Naive thymus-derived CD8-positive, alpha-beta T cell (primary cell): Measurements from ENCODE around the gene IL16. TPM values are rescaled to one million over a fixed set of nuclear protein-coding genes. Genes with fewer than 3 reads are reported as not detected.
"Not testable (repeated sequence)": the region's sequence is repeated elsewhere in the genome, so short reads cannot be mapped to it uniquely, and the experiment has no call there.

Experiments
- ATAC-seq, 2 donors: fragments of 150-1000 bp; cut with Tn5 transposase in 1 of 2; sonication (Bioruptor Pico), chemical (Tn5 transposase) in 1 of 2; 1 replicate in 1 of 2; 2 replicates in 1 of 2; pipeline ENCODE4 v1.10.0; 2021; ENCODE audit warnings: mild to moderate bottlenecking in 2 of 2, moderate library complexity in 2 of 2
- POLR2A ChIA-PET: fragments of 350-600 bp; sonication (Branson Sonifier 250); formaldehyde crosslinking; loops from one replicate; lab custom pipeline; 2021; ENCODE audit warnings: antibody characterized with exemption; lab: Charles Lee
- DNase-seq, 10 donors: peaks; one replicate each; pipeline versions ENCODE4 v3.0.0 to v3.0.0-alpha.2; 2020 to 2022
- H3K27ac Mint-ChIP-seq, 10 donors: one replicate each; pipeline ENCODE4 v1.8.0; 2020 to 2022; ENCODE audit warnings: mild to moderate bottlenecking in 10 of 10, mixed read lengths in 10 of 10, moderate library complexity in 4 of 10, inconsistent platforms in 1 of 10
- H3K27me3 Mint-ChIP-seq, 5 donors: one replicate each; pipeline ENCODE4 v1.8.0; 2021 to 2022; ENCODE audit warnings: mixed read lengths in 5 of 5
- H3K36me3 Mint-ChIP-seq, 3 donors: one replicate each; pipeline ENCODE4 v1.8.0; 2020 to 2022; ENCODE audit warnings: mixed read lengths in 3 of 3, mild to moderate bottlenecking in 2 of 3, inconsistent platforms in 1 of 3
- H3K4me1 Mint-ChIP-seq, 4 donors: one replicate each; pipeline ENCODE4 v1.8.0; 2021 to 2022; ENCODE audit warnings: mixed read lengths in 4 of 4
- H3K4me3 Mint-ChIP-seq, 10 donors: one replicate each; pipeline ENCODE4 v1.8.0; 2020 to 2022; ENCODE audit warnings: mild to moderate bottlenecking in 10 of 10, mixed read lengths in 10 of 10, moderate library complexity in 6 of 10, inconsistent platforms in 1 of 10
- H3K9me3 Mint-ChIP-seq, 9 donors: one replicate each; pipeline ENCODE4 v1.8.0; 2020 to 2022; ENCODE audit warnings: mixed read lengths in 9 of 9, mild to moderate bottlenecking in 3 of 9, inconsistent platforms in 1 of 9, moderate library complexity in 1 of 9
- polyA plus RNA-seq, 3 donors: library from polyadenylated mRNA; unstranded; fragments of 300-500 nt; fragmentation: Illumina TruSeq; gene quantifications; one replicate each; pipeline ENCODE4 v1.2.3, GENCODE V29; 2021
- total RNA-seq, 8 experiments: library from RNA in 2 of 8; stranded (reverse) in 2 of 8; gene quantifications; one replicate each; pipeline ENCODE4 v1.2.3 and lab custom pipeline; 2021 to 2026

IL16 gene
- total and polyA plus RNA-seq, 5 experiments from 2014 or later: 193 to 428 (median 395) TPM

DNA sequence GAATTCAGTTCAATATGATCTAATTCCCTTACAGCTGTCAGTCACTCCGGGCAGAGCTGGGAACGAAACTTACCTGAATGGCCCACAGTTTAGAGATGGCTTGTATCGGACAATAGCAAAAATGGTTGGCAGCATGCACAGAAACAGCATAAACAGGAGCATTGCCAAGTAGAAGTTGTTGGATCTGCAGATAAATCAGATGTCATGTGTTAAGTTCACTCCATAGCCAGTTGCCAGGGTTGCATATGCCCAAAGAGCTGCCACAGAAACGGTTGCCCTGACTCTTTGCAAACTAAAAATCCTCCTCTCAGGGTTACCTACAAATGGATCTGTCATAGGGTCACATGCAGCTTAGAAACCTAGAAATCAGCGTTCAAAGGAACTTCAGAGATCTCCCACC lies 142.6 kb downstream of the IL16 start:
- Mint-ChIP-seq H3K36me3 (peaks cover 3 to 4% (median 4%) of the 10 kb centered on the region in 3 donors), H3K9me3 (no peaks in the 10 kb centered on the region), H3K4me1 (peaks cover 0 to 7% (median 4%) of the 10 kb centered on the region in 4 donors), H3K4me3 (no peak overlapping the region), H3K27ac (no peak overlapping the region), H3K27me3 (no peaks in the 10 kb centered on the region)
- POLR2A ChIA-PET: no interaction called here
- ATAC-seq: no peak
- no peak for DNase-seq

DNA sequence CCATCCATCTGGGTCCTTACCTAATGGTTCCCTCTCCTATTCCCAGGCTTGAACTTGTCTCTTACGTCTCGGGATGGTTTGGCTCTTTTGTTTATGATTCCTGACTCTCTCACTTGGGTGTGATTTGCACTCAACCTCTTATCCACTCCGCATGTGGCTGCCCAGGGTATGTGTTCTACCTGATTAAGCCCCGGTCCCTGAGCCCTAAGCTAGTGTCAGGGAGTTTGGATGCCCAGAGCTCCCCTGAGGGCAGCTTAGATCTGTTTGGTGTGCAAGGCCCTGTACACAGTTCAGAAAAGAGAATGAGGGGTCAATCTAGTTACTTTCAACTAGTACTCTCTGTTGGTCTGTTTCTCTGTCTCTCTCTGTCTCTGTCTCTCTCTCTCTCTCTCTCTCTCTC lies 143.2 kb downstream of the IL16 start:
- DNase-seq (no peak), ATAC-seq (no peak)
- no peak overlapping the region for H3K4me3 Mint-ChIP-seq

DNA sequence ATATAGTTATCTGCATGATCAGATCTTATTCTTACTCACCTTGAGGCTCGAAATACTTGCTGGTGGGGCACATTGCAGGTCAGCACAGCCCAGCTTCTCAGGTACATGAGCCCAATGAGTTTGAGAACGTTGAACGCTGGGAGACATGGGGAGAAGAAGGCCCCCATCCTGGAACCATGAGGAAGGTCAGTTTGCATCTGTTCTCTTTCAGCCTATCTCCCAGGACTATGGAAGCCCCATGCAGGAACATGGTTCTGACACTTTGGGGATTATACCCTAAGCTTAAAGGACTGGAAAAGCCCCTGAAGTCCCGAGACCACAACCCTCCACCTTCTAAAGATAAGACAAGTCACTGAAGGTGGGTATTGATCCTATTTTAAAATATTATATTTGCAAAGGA lies 144.7 kb downstream of the IL16 start:
- Mint-ChIP-seq H3K27ac (no peak overlapping the region), H3K36me3 (peaks cover 3 to 6% (median 6%) of the 10 kb centered on the region in 3 donors), H3K4me1 (peaks cover 0 to 6% (median 3%) of the 10 kb centered on the region in 4 donors), H3K4me3 (no peak overlapping the region), H3K27me3 (no peaks in the 10 kb centered on the region), H3K9me3 (no peaks in the 10 kb centered on the region)
- no peak for ATAC-seq
- POLR2A ChIA-PET: no interaction called here
- DNase-seq: no peak

More for the DNA sequence above, 143.2 kb downstream of the IL16 start:
- H3K36me3 Mint-ChIP-seq: peaks cover 3 to 6% (median 6%) of the 10 kb centered on the region in 3 donors
- H3K4me1 Mint-ChIP-seq: peaks cover 0 to 7% (median 4%) of the 10 kb centered on the region in 4 donors
- POLR2A ChIA-PET: no interaction called here
- no peaks in the 10 kb centered on the region for H3K9me3 Mint-ChIP-seq
- no peak overlapping the region for H3K27ac Mint-ChIP-seq
- H3K27me3 Mint-ChIP-seq: no peaks in the 10 kb centered on the region

DNA sequence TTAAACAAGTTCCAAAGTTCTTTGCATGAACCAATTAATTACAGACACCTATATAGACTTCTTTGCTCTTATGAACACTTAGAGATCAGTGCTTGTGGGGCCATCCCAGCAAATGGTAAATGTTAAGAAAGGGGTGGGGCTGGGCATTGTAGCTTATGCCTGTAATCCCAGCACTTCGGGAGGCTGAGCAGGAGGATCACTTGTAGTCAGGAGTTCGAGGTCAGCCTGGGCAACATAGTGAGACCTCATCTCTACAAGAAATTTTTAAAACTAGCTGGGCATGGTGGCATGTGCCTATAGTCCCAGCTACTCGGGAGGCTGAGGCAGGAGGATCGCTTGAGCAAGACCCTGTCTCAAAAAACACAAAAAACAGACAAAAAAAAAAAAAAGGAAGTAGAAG lies 146.7 kb downstream of the IL16 start:
- Mint-ChIP-seq H3K4me3 (no peak overlapping the region), H3K36me3 (peaks cover 3 to 6% (median 6%) of the 10 kb centered on the region in 3 donors), H3K27ac (no peak overlapping the region), H3K9me3 (no peaks in the 10 kb centered on the region), H3K27me3 (no peaks in the 10 kb centered on the region), H3K4me1 (peaks cover 0 to 1% (median 0%) of the 10 kb centered on the region in 4 donors)
- ATAC-seq (no peak), DNase-seq (no peak)
- POLR2A ChIA-PET: interaction anchor here (0.7 kb wide), 1 partner anchor 765 kb away, joined by 3 read pairs; no protein-coding TSS in a partner anchor

DNA sequence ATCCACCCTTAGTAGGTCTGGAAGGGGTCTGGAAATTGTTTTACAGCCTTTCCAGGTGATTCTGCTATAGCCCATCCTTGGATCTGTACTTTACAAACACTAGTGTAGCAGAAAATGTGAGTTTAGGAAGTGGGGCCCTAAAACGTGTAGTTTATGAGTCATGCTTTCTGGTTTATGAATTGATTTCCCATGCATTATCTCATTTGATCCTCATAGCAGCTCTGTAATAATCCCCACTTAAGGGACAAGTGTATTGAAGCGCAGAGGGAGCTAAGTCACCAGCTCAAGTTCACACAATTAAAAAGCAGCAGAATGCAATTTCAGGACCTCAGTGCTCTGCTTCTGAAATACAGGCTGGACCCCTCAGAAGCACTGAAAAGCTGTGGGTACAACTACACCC lies 149.9 kb downstream of the IL16 start:
- H3K4me1 Mint-ChIP-seq: peaks cover 0 to 1% (median 0%) of the 10 kb centered on the region in 4 donors
- POLR2A ChIA-PET: no interaction called here
- DNase-seq: no peak
- ATAC-seq: no peak
- peaks cover 2 to 6% (median 3%) of the 10 kb centered on the region in 3 donors for H3K36me3 Mint-ChIP-seq
- H3K4me3 Mint-ChIP-seq: no peak overlapping the region
- no peaks in the 10 kb centered on the region for H3K27me3 Mint-ChIP-seq
- no peak overlapping the region for H3K27ac Mint-ChIP-seq
- H3K9me3 Mint-ChIP-seq: no peaks in the 10 kb centered on the region

DNA sequence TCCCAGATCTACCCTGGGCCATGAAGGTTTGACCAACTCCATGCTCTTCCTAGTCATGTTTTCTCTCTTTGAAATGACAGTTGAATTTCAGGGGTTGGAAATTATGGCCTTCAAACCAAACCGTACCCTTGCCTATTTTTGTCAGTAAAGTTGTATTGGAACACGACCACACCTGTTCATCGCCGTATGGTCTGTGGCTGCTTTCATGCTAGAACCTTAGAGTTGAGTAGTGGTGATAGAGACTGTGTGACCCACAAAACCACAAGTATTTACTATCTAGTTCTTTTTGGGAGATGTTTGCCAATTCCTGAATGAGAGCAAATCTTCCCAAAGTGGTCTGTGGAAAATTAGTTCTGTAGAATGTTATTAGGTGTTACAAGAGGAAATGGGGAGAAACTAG lies 151.2 kb downstream of the IL16 start:
- no peaks in the 10 kb centered on the region for H3K27me3 Mint-ChIP-seq
- POLR2A ChIA-PET: no interaction called here

DNA sequence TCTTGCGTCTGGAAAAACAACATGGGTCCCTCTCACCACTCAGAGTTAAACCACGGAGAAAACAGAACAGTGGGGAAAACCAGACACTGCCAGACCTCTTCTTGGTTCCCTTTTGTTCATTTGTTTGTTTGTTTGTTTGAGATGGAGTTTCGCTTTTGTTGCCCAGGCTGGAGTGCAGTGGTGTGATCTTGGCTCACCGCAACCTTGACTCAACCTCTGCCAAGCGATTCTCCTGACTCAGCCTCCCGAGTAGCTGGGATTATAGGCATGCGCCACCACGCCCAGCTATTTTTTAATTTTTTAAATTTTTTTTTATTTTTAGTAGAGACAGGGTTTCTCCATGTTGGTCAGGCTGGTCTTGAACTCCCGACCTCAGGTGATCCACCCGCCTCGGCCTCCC lies 152.0 kb downstream of the IL16 start:
- DNase-seq, H3K4me1 Mint-ChIP-seq, H3K36me3 Mint-ChIP-seq, H3K27me3 Mint-ChIP-seq, H3K27ac Mint-ChIP-seq, H3K4me3 Mint-ChIP-seq, POLR2A ChIA-PET, H3K9me3 Mint-ChIP-seq, ATAC-seq: not testable (repeated sequence)

More for the DNA sequence above, 151.2 kb downstream of the IL16 start:
- H3K36me3 Mint-ChIP-seq: peaks cover 2 to 6% (median 3%) of the 10 kb centered on the region in 3 donors
- H3K27ac Mint-ChIP-seq: peak overlapping the region in 1 of 10 donors; percentile 66
- peaks cover 0 to 1% (median 0%) of the 10 kb centered on the region in 4 donors for H3K4me1 Mint-ChIP-seq
- no peak for DNase-seq
- ATAC-seq: no peak
- H3K4me3 Mint-ChIP-seq: no peak overlapping the region
- H3K9me3 Mint-ChIP-seq: no peaks in the 10 kb centered on the region

DNA sequence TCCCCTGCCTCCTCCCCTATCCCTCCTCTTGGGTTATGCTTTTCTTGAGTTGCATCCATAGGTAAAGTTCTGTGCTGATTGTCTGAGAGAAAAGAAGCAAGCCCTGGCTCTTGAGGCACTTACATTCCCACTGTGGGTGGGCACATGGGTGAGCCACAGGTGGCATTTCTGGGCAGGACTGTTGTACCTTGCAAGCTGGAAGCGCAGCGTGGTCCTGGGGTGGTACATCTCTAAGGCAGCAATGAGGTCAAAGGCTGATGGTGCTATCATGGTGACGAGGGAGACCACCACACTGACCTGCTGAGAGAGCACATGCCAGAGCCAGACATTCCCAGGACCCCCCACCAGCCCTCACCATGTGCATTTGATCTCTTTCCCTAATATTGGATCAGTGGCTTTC lies 152.6 kb downstream of the IL16 start:
- Mint-ChIP-seq H3K27me3 (no peaks in the 10 kb centered on the region), H3K9me3 (no peaks in the 10 kb centered on the region), H3K27ac (no peak overlapping the region), H3K36me3 (peaks cover 0 to 2% (median 2%) of the 10 kb centered on the region in 3 donors), H3K4me3 (no peak overlapping the region), H3K4me1 (peaks cover 0 to 1% (median 0%) of the 10 kb centered on the region in 4 donors)
- ATAC-seq: no peak
- POLR2A ChIA-PET: interaction anchor here (0.7 kb wide), 1 partner anchor 18 kb away, joined by 4 read pairs; no protein-coding TSS in a partner anchor
- no peak for DNase-seq

DNA sequence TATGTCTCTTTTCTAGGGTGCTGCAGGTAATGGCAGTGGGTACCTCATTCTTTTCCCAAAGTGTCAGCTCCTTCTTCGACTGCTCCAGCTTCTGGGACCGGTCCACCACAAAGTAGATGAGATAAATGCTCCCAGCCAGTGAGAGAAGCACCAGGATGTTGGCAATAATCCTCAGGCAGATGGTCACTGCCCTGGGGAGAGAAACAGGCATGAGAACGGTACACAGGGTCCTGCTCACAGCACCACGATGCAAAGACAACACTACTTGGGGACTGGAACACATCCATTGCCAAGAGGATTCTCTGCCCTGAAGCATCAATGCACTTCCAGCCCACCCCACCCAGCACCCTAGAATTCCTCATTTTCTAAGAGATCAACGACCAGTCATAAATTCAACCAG lies 155.0 kb downstream of the IL16 start:
- no peaks in the 10 kb centered on the region for H3K4me1 Mint-ChIP-seq
- POLR2A ChIA-PET: no interaction called here
- no peaks in the 10 kb centered on the region for H3K36me3 Mint-ChIP-seq
- no peaks in the 10 kb centered on the region for H3K27me3 Mint-ChIP-seq
- ATAC-seq (no peak), DNase-seq (no peak)
- peak overlapping the region in 1 of 10 donors; percentile 27 for H3K27ac Mint-ChIP-seq
- no peak overlapping the region for H3K4me3 Mint-ChIP-seq
- no peaks in the 10 kb centered on the region for H3K9me3 Mint-ChIP-seq

DNA sequence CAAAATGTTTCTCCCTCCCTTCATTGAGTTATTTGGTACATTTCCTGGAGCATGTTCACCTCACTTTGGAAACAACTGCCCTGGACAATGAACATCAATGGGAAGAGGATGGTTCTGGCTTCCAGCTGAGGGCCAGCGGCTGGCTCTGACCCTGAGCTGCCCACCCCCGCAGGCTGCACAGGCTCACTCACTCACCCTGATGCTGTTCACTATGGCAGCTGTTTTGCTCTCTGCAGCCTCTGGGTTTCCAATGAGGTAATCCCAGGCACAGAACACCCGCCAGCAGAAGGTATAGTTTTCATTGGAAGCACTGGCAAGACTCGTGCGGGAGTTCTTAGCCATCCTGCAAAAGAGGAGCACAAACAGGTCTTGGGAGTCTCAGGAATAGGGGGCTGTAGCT lies 159.6 kb downstream of the IL16 start:
- POLR2A ChIA-PET: no interaction called here
- peaks cover 0 to 1% (median 0%) of the 10 kb centered on the region in 3 donors for H3K36me3 Mint-ChIP-seq
- no peak overlapping the region for H3K4me3 Mint-ChIP-seq
- no peak overlapping the region for H3K27ac Mint-ChIP-seq
- H3K4me1 Mint-ChIP-seq: peaks cover 0 to 2% (median 0%) of the 10 kb centered on the region in 4 donors
- H3K27me3 Mint-ChIP-seq: peaks cover 0 to 3% (median 0%) of the 10 kb centered on the region in 5 donors
- DNase-seq (no peak), ATAC-seq (no peak)
- H3K9me3 Mint-ChIP-seq: no peaks in the 10 kb centered on the region

DNA sequence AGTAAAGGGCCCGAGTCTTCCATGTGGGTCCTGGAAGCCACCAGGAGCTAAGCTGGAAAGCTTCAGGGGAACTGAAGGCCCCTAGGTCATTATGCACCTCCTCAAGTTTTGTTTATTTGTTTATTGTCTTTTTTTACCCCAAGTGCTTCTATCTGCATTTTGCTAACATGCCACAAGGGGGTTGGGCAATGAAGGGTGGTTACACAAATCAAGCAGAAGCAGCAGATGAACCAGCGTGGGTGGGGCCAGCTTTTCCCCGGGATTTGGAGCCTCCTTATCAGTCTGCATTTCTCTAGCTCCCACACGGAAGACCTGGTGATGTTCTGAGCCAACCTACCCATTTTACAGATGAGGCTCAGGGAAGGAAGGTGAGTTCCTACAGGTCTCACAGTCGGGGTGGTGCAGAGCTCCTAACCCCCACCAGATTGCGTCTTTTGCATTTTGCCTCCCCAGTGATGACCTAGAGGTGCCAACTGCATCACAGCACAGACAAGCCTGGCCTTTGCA lies 160.6 kb downstream of the IL16 start:
- peaks cover 0 to 6% (median 4%) of the 10 kb centered on the region in 3 donors for H3K36me3 Mint-ChIP-seq
- no peak overlapping the region for H3K27ac Mint-ChIP-seq

DNA sequence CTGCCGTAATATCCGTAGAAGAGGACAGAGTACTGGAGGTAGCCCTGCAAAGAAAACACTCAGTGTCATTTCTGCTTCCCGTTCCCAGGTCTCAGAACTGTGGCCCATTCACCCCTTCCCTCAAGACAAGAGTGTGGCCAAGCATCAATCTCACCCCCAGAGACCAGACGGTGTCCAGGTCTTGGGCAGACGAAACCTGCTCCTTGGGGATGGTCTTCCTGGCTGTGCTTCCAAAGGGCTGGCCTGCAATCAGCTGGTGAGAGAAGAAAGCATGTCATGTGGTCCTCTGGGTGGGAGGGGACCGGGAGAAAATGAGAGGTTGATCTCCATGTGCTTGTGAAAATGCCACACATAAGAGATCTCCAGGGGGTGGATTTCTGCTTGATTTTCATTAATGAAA lies 161.6 kb downstream of the IL16 start:
- peaks cover 0 to 11% (median 11%) of the 10 kb centered on the region in 3 donors for H3K36me3 Mint-ChIP-seq
- no peaks in the 10 kb centered on the region for H3K9me3 Mint-ChIP-seq
- POLR2A ChIA-PET: no interaction called here
- H3K4me1 Mint-ChIP-seq: peaks cover 0 to 2% (median 0%) of the 10 kb centered on the region in 4 donors
- H3K27me3 Mint-ChIP-seq: peaks cover 0 to 3% (median 0%) of the 10 kb centered on the region in 5 donors
- H3K4me3 Mint-ChIP-seq: no peak overlapping the region
- no peak overlapping the region for H3K27ac Mint-ChIP-seq
- ATAC-seq: no peak
- no peak for DNase-seq

More for the DNA sequence above, 160.6 kb downstream of the IL16 start:
- POLR2A ChIA-PET: no interaction called here
- no peak overlapping the region for H3K4me3 Mint-ChIP-seq
- H3K27me3 Mint-ChIP-seq: peaks cover 0 to 3% (median 0%) of the 10 kb centered on the region in 5 donors
- ATAC-seq (no peak), DNase-seq (no peak)
- peaks cover 0 to 2% (median 0%) of the 10 kb centered on the region in 4 donors for H3K4me1 Mint-ChIP-seq
- no peaks in the 10 kb centered on the region for H3K9me3 Mint-ChIP-seq

DNA sequence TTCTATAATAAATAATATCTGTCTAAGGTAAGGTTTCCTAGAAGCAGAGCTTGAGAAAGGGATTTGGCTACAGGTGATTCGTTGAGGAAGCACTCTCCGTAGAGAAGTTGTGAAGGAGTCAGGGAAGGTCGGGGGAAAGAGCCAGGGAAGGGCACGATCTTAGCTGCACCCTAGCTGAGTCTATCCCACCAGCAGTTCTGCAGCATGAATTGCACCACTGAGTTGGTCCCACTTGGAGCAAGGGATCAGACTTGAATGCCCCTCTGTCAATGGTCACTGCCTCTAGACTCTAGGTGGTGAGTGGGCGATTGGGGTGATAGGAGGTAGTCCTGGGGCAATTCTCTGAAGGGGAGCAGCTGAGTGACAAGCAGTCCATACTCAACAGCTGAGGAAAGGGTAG lies 163.8 kb downstream of the IL16 start:
- Mint-ChIP-seq H3K4me1 (peaks cover 0 to 2% (median 0%) of the 10 kb centered on the region in 4 donors), H3K9me3 (no peaks in the 10 kb centered on the region), H3K36me3 (peaks cover 0 to 20% (median 16%) of the 10 kb centered on the region in 3 donors), H3K27ac (no peak overlapping the region), H3K27me3 (peaks cover 0 to 3% (median 0%) of the 10 kb centered on the region in 5 donors), H3K4me3 (no peak overlapping the region)
- DNase-seq (no peak), ATAC-seq (no peak)
- POLR2A ChIA-PET: no interaction called here
